HL-60 (cell line): ENCODE results near the gene OTOA.
"Not testable (repeated sequence)": the region's sequence is repeated elsewhere in the genome, so short reads cannot be mapped to it uniquely, and the experiment has no call there.

ENCODE experiments used
- POLR2AphosphoS5 ChIP-seq: IDR thresholded peaks from 2 replicates; pipeline ENCODE4 v1.6.1; 2012; ENCODE audit warnings: low read depth
- TF ChIP-seq, protein P1 (sequence below): IDR thresholded peaks from one replicate; pipeline ENCODE4 v1.5.1; 2011; ENCODE audit warnings: low read length, control low read depth, inconsistent platforms; ENCODE audit not compliant: insufficient read depth

DNA sequence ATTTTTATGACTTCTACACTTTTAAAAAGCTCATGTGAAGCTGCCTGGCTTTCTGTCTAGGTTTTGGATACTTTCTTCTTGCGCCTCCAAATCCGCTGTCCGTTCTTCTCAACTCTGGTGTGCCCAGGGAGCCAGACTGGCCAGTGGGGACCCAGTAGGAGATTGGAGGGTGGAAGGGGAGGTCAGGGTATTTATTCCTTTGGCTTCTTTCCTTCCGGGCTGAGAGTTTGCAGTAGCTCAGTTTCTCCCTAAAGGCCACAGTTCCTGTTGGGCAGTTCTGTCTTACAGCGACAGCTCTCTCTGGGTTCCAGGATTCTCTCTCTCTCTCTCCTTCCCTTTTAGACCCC lies 109.4 kb downstream of the OTOA start:
- TF ChIP-seq, protein P1, sequence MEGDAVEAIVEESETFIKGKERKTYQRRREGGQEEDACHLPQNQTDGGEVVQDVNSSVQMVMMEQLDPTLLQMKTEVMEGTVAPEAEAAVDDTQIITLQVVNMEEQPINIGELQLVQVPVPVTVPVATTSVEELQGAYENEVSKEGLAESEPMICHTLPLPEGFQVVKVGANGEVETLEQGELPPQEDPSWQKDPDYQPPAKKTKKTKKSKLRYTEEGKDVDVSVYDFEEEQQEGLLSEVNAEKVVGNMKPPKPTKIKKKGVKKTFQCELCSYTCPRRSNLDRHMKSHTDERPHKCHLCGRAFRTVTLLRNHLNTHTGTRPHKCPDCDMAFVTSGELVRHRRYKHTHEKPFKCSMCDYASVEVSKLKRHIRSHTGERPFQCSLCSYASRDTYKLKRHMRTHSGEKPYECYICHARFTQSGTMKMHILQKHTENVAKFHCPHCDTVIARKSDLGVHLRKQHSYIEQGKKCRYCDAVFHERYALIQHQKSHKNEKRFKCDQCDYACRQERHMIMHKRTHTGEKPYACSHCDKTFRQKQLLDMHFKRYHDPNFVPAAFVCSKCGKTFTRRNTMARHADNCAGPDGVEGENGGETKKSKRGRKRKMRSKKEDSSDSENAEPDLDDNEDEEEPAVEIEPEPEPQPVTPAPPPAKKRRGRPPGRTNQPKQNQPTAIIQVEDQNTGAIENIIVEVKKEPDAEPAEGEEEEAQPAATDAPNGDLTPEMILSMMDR, result not testable (repeated sequence)
- not testable (repeated sequence) for TF ChIP-seq POLR2AphosphoS5
